GM04503 (cell line): ENCODE results near the gene METRN.

Experiments used
- DNase-seq: peaks from one replicate; pipeline ENCODE4 v3.0.0-alpha.2; 2012; ENCODE audit warnings: low read depth

Gene METRN

GRCh38 chr16:760065-760464, 45.1 kb downstream of the METRN start:
- no peak for DNase-seq

- no peak for DNase-seq
These were observed 45.8 kb downstream of the METRN start, which contains the start of gene MSLN for GRCh38 chr16:760545-761343. MSLN (plus strand) TSS chr16:760734; CDS start chr16:762681, 1,947 bp downstream.

GRCh38 chr16:761625-762513, 47.0 kb downstream of the METRN start:
- no peak for DNase-seq

- no peak for DNase-seq
These were observed 47.8 kb downstream of the METRN start for GRCh38 chr16:762595-763268.

GRCh38 chr16:763369-764183, 48.7 kb downstream of the METRN start:
- DNase-seq: no peak

- no peak for DNase-seq
These were observed 49.3 kb downstream of the METRN start for GRCh38 chr16:764184-764750.

- DNase-seq: no peak
These were observed 50.0 kb downstream of the METRN start for GRCh38 chr16:764848-765487.

GRCh38 chr16:765488-765865, 50.6 kb downstream of the METRN start:
- no peak for DNase-seq

- no peak for DNase-seq
These were observed 51.3 kb downstream of the METRN start for GRCh38 chr16:766008-766819.

GRCh38 chr16:766820-767640, 52.1 kb downstream of the METRN start:
- DNase-seq: no peak

GRCh38 chr16:767743-768235, 52.9 kb downstream of the METRN start:
- DNase-seq: no peak

GRCh38 chr16:768428-768827, 53.5 kb downstream of the METRN start:
- no peak for DNase-seq
